Measurements from ENCODE around the gene PCDH9.

DNA sequence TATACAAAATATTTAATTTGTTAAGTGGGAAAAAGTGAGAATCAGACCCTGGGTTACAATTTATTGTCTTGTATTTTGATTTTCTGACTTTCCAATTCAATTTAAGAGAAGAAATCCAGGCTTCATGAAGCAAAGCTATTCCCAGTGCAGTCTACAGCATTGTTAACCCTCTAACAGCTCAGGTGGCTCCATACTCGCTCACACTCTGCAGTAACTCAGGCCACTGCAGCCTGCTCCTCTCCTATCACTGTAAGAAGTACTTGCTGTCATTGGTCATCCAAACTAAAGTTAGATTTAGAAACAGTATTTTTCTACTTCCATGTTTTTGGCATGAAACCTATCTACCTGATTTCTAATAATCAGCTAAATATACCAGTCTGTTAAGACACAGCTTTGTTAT is 830.3 kb downstream of the PCDH9 start:
- TF ChIP-seq, protein P1, sequence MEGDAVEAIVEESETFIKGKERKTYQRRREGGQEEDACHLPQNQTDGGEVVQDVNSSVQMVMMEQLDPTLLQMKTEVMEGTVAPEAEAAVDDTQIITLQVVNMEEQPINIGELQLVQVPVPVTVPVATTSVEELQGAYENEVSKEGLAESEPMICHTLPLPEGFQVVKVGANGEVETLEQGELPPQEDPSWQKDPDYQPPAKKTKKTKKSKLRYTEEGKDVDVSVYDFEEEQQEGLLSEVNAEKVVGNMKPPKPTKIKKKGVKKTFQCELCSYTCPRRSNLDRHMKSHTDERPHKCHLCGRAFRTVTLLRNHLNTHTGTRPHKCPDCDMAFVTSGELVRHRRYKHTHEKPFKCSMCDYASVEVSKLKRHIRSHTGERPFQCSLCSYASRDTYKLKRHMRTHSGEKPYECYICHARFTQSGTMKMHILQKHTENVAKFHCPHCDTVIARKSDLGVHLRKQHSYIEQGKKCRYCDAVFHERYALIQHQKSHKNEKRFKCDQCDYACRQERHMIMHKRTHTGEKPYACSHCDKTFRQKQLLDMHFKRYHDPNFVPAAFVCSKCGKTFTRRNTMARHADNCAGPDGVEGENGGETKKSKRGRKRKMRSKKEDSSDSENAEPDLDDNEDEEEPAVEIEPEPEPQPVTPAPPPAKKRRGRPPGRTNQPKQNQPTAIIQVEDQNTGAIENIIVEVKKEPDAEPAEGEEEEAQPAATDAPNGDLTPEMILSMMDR (IDR thresholded peaks at IDR 0.05; ENCODE audit: insufficient read depth, low read length, poor library complexity, severe bottlenecking) = no peak
- TF ChIP-seq EZH2phosphoT487 (conservative IDR thresholded peaks at IDR 0.05; ENCODE audit: low read length) = no peak

Data from SU-DHL-6 (cell line).